BLaER1 treated with 17β-estradiol and CSF1 and Interleukin-3, amounts not matched to agents 10 nM and 100 nM (cell line): ENCODE measurements around the gene PRR15L.

Source experiments
- H3K27ac ChIP-seq, 11 experiments: shearing (Covaris generic); formaldehyde crosslinking; 2 replicates each; pipeline ENCODE4 v1.8.1; 2022
- H3K27me3 ChIP-seq, 11 experiments: shearing (Covaris generic); formaldehyde crosslinking; 2 replicates each; pipeline ENCODE4 v1.8.1; 2022
- H3K36me3 ChIP-seq, 11 experiments: shearing (Covaris generic); formaldehyde crosslinking; 2 replicates each; pipeline ENCODE4 v1.8.1; 2022
- H3K4me1 ChIP-seq, 10 experiments: shearing (Covaris generic); formaldehyde crosslinking; 2 replicates each; pipeline ENCODE4 v1.8.1; 2022
- H3K4me2 ChIP-seq, 11 experiments: shearing (Covaris generic); formaldehyde crosslinking; 2 replicates each; pipeline ENCODE4 v1.8.1; 2022
- H3K4me3 ChIP-seq, 10 experiments: shearing (Covaris generic); formaldehyde crosslinking; 2 replicates each; pipeline ENCODE4 v1.8.1; 2022
- H3K9ac ChIP-seq, 11 experiments: shearing (Covaris generic); formaldehyde crosslinking; 2 replicates each; pipeline ENCODE4 v1.8.1; 2022
- H3K9me3 ChIP-seq, 11 experiments: shearing (Covaris generic); formaldehyde crosslinking; replicated peaks in 1 of 11; 2 replicates each; pipeline ENCODE4 v1.8.1; 2022
- H4K20me1 ChIP-seq, 11 experiments: shearing (Covaris generic); formaldehyde crosslinking; 2 replicates each; pipeline ENCODE4 v1.8.1; 2022
- Cebpa-rat ChIP-seq, 11 experiments: shearing (Covaris generic); IDR thresholded peaks; 2 replicates each; pipeline ENCODE4 v1.8.1; 2022

Gene PRR15L

DNA sequence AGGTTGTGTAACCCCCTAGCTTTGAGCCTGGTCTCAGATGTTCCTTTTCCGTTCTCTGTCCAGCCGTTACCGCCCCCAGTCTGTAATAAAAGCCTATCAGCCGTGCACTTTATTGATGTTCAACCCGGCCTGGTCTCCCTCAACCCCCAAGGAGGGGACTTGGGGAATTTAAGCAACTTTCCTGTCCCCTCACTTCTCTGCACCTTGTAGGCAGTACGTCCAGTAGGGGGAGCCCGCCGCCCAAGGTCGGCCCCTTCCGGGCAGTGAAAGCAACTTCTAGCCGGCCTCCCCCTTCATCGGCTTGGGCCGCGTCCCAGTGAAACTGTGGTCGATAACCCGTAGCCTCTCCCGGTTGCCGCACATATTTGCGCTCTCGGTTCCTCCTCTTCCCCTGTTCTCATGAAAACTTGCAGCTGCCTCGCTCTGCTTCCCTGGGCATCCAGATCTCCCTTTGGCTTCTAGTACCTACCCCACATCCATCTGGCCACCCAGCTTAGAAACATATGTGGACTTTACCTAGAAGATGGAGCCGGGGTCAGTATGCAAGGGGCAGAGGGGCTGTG, 8.4 kb downstream of the PRR15L start:
- peak overlapping the region in 6 of 10 experiments; percentile 2 to 37 (median 15); a peak in 6 of 20 replicates for H3K4me3 ChIP-seq
- H3K27ac ChIP-seq: peak overlapping the region in 7 of 11 experiments; percentile 41 to 57 (median 48); a peak in 11 of 22 replicates
- no peaks in the 10 kb centered on the region for H3K27me3 ChIP-seq
- peaks cover 37 to 82% (median 47%) of the 10 kb centered on the region in 10 experiments for H3K4me1 ChIP-seq
- H3K36me3 ChIP-seq: peaks cover 6 to 49% (median 25%) of the 10 kb centered on the region in 11 experiments; a peak in 17 of 22 replicates
- H3K9me3 ChIP-seq: no peaks in the 10 kb centered on the region
- peak overlapping the region; percentile 8 to 62 (median 41); a peak in 17 of 22 replicates for H3K9ac ChIP-seq
- H4K20me1 ChIP-seq: no peaks in the 10 kb centered on the region
- TF ChIP-seq Cebpa-rat (IDR thresholded peaks at IDR 0.05): no peak
- peak overlapping the region; percentile 64 to 87 (median 78) for H3K4me2 ChIP-seq

DNA sequence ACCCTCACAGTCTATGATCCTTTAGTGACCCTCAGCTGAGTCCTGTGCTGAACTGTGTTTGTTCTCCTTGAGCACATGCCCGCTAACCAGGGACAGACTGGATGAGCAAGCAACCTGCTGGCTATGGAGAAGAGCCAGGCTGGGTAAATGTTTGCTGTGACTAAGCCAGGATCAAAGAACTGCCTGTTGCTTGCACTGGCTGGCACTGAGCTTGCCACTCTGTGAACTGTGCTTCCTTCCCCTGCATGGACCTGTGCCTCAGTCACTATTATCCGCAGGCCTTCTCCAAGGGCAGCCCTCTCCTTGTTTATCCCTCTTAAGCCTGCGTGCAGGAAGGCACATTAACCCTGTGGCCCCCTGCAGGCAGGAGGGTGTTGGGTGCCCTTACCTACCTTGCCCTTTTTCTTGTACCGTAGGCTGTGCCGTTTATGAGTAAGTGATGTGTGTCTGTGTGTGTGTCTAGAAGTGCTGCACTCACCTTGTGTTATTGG, 8.9 kb downstream of the PRR15L start:
- peak overlapping the region; percentile 64 to 87 (median 78) for H3K4me2 ChIP-seq
- peak overlapping the region in 2 of 10 experiments; percentile 4 to 37; a peak in 1 of 20 replicates for H3K4me3 ChIP-seq
- H3K36me3 ChIP-seq: peaks cover 6 to 53% (median 25%) of the 10 kb centered on the region in 11 experiments; a peak in 17 of 22 replicates
- peak overlapping the region in 10 of 11 experiments; percentile 32 to 62 (median 42); a peak in 13 of 22 replicates for H3K9ac ChIP-seq
- no peaks in the 10 kb centered on the region for H3K9me3 ChIP-seq
- H3K4me1 ChIP-seq: peaks cover 38 to 87% (median 50%) of the 10 kb centered on the region in 10 experiments
- no peaks in the 10 kb centered on the region for H3K27me3 ChIP-seq
- no peaks in the 10 kb centered on the region for H4K20me1 ChIP-seq
- no peak for TF ChIP-seq Cebpa-rat (IDR thresholded peaks at IDR 0.05)
- H3K27ac ChIP-seq: peak overlapping the region in 2 of 11 experiments; percentile 48 to 51; a peak in 4 of 22 replicates

DNA sequence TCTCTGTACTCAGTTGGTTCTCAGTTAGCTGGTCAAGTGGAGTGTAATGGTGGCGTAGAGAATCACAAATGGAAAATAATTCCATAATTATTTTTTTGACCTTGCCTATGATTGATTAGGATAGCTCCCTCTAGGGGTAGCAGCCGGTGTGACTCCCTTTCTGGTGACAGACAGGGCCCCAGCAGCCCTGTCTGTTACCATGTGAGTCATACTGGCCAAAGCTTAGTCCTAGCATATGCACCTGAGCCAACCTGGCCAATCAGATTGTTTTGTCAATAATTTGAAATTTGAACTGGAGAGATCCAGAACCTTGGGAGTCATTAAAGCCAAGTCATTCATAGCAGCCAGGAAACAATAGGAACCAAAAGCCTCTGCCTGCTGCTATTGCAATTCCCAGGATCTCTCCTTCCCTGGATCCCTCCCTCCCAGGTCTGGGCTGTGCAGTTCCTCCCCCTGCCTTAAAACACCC, 10.7 kb downstream of the PRR15L start:
- no peaks in the 10 kb centered on the region for H4K20me1 ChIP-seq
- no peaks in the 10 kb centered on the region for H3K27me3 ChIP-seq
- TF ChIP-seq Cebpa-rat (IDR thresholded peaks at IDR 0.05): no peak
- peak overlapping the region in 4 of 11 experiments; percentile 90 to 98 (median 96); a peak in 6 of 22 replicates for H3K4me2 ChIP-seq
- peaks cover 47 to 97% (median 67%) of the 10 kb centered on the region in 10 experiments for H3K4me1 ChIP-seq
- no peak overlapping the region for H3K4me3 ChIP-seq
- H3K9me3 ChIP-seq: no peaks in the 10 kb centered on the region
- peak overlapping the region in 2 of 11 experiments; percentile 47 to 63; a peak in 3 of 22 replicates for H3K27ac ChIP-seq
- no peak overlapping the region for H3K9ac ChIP-seq
- H3K36me3 ChIP-seq: peaks cover 6 to 60% (median 25%) of the 10 kb centered on the region in 11 experiments; a peak in 17 of 22 replicates

DNA sequence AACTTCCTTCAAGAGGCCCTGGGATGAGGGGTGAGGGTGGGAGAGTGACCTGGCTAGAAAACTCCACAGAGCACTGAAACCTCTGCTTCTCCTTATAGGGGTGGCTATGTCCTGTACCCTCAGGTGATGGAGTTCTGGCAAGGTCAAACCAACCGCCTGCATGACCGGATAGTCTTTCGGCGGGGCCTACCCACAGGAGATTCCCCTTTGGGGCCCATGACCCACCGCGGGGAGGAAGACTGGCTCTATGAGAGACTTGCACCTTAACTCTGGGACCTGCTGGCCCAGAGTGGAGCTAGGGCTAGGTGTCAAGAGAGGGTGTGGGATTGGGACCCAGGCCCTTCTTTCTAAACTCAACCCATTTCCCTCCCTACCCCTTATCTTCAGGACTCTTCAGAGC, 11.2 kb downstream of the PRR15L start:
- H3K27ac ChIP-seq: peak overlapping the region in 8 of 11 experiments; percentile 30 to 72 (median 63); a peak in 12 of 22 replicates

DNA sequence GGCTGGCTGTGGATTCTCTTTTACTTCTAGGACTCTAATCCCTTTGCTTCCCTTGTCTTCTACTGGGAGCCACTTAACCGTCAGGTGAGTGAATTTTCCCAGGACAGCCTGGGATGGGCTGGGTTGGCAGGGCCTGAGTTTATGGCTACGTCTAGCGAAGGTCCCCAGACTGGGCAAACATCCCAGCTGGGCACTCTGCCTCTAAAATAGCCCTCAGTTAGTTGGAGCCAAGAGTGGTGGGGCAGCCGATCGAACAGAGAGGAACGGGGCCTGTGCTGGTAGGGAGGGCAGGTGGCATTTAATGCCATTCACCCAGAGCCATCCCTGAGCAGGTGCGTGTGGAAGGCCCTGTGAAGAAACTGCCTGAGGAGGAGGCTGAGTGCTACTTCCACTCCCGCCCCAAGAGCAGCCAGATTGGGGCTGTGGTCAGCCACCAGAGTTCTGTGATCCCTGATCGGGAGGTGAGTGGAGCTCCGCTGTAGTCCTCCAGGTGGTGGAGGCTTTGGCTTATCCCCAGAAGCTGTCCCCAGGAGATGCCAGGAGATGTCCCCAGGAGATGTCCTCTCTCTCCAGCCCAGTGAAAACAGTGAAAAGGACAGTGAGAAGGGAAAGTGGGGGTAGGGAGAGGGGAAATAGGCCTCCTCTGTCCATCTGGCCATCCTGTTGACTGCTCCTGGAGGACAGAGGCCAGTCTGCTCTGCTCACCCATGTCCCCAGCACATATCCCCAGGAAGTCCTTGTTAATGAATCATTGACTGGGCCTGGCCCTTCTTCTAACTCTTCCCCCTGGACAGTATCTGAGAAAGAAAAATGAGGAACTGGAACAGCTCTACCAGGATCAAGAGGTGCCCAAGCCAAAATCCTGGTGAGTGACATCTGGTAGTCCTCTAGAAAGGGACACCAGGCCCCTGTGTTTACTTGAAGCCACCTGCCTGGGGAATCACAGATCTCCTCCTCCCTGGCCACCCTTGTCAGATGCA, 11.9 kb downstream of the PRR15L start:
- 0 out of 20 replicates have a peak overlapping the region, but pooled peaks of 1 of the 10 experiments have one; percentile 13 for H3K4me3 ChIP-seq
- H3K27ac ChIP-seq: peak overlapping the region; percentile 30 to 72 (median 64); a peak in 20 of 22 replicates
- no peak for TF ChIP-seq Cebpa-rat (IDR thresholded peaks at IDR 0.05)
- peaks cover 54 to 90% (median 76%) of the 10 kb centered on the region in 10 experiments for H3K4me1 ChIP-seq
- H3K9ac ChIP-seq: peak overlapping the region; percentile 6 to 66 (median 31); a peak in 15 of 22 replicates
- peak overlapping the region; percentile 54 to 98 (median 67) for H3K4me2 ChIP-seq
- peaks cover 0 to 3% (median under 1%) of the 10 kb centered on the region in 11 experiments; a peak in 8 of 22 replicates for H3K9me3 ChIP-seq
- H3K27me3 ChIP-seq: no peaks in the 10 kb centered on the region
- no peaks in the 10 kb centered on the region for H4K20me1 ChIP-seq
- peaks cover 6 to 59% (median 25%) of the 10 kb centered on the region in 11 experiments; a peak in 17 of 22 replicates for H3K36me3 ChIP-seq

More for the DNA sequence above, 11.2 kb downstream of the PRR15L start:
- Histone ChIP-seq H3K4me3 (no peak overlapping the region), H3K4me1 (peaks cover 51 to 94% (median 72%) of the 10 kb centered on the region in 10 experiments), H4K20me1 (no peaks in the 10 kb centered on the region), H3K27me3 (no peaks in the 10 kb centered on the region), H3K9ac (no peak overlapping the region), H3K4me2 (peak overlapping the region in 10 of 11 experiments; percentile 54 to 98 (median 68); a peak in 16 of 22 replicates), H3K36me3 (peaks cover 6 to 60% (median 25%) of the 10 kb centered on the region in 11 experiments; a peak in 17 of 22 replicates), H3K9me3 (no peaks in the 10 kb centered on the region)
- no peak for TF ChIP-seq Cebpa-rat (IDR thresholded peaks at IDR 0.05)

DNA sequence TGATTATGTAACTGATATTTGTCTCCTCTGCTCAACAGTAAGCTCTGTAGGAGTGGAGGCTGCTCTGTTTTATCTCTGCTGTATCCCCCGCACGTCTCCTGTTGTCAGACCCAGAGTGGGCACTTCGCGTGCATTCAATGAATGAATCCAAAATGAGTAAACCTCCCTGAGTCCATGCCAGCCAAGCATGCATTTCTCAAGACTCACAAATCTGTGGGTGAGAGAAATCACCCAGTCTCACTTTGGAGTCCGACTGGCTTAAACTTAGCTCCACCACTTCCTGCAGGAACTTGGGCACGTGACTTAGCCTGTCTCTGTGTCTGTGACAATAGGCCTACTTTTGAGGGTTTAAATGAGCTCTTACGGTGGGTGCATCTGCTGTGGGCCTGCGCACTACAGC, 12.6 kb downstream of the PRR15L start:
- H3K9me3 ChIP-seq: peaks cover 0 to 11% (median 6%) of the 10 kb centered on the region in 11 experiments; a peak in 9 of 22 replicates
- no peak for TF ChIP-seq Cebpa-rat (IDR thresholded peaks at IDR 0.05)
- peaks cover 6 to 51% (median 22%) of the 10 kb centered on the region in 11 experiments; a peak in 17 of 22 replicates for H3K36me3 ChIP-seq
- H3K4me2 ChIP-seq: peak overlapping the region; percentile 54 to 98 (median 67)
- no peaks in the 10 kb centered on the region for H4K20me1 ChIP-seq
- H3K9ac ChIP-seq: peak overlapping the region; percentile 6 to 66 (median 31); a peak in 16 of 22 replicates
- peak overlapping the region in 10 of 11 experiments; percentile 45 to 72 (median 66); a peak in 19 of 22 replicates for H3K27ac ChIP-seq
- H3K27me3 ChIP-seq: no peaks in the 10 kb centered on the region
- peaks cover 60 to 94% (median 81%) of the 10 kb centered on the region in 10 experiments for H3K4me1 ChIP-seq
- H3K4me3 ChIP-seq: no peak overlapping the region

DNA sequence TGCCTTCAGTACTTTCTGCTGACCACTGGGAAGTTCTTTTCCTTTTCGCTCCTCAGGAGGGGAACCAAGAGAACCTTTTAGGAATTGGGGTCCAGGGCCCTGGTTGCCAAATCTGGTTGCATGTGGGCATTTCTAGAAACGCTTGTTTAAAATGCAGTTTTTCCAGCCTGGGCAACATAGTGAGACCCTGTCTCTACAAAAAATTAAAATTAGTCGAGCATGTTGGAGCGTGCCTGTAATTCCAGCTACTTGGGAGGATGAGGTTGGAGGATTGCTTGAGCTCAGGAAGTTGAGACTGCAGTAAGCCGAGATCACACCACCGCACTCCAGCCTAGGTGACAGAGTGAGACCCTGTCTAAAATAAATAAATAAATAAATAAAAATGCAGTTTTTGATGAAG, 15.1 kb downstream of the PRR15L start:
- Histone ChIP-seq H3K4me3 (peak overlapping the region; percentile 67 to 89 (median 79); a peak in 19 of 20 replicates), H3K4me1 (peaks cover 41 to 72% (median 62%) of the 10 kb centered on the region in 10 experiments), H3K27ac (peak overlapping the region in 7 of 11 experiments; percentile 76 to 81 (median 79); a peak in 9 of 22 replicates)

DNA sequence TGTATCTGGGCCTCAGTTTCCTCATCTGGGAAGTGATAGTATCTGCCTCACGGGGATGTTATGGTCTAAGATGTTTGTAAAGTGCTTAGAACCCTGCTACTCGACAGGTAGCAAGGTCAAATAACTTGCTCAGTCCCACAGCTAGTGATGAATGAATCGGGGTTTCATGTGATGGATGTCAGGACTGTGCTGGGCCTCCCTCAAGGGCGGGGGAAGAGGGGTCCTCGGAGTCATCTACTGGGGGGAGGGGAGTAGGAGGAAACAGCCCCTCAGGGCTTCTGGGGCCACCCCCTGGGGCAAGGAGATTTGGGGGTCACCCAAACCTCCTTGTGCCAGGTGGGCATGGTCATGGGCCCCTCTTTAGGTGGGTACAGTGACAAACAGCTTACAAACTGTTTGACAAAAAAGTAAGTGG, 15.6 kb downstream of the PRR15L start:
- peak overlapping the region; percentile 66 to 89 (median 82) for H3K9ac ChIP-seq
- H3K4me2 ChIP-seq: peak overlapping the region; percentile 91 to 98 (median 95)
- H3K9me3 ChIP-seq: peaks cover 0 to 12% (median 6%) of the 10 kb centered on the region in 11 experiments; a peak in 9 of 22 replicates
- H3K4me1 ChIP-seq: peaks cover 41 to 70% (median 62%) of the 10 kb centered on the region in 10 experiments
- no peak for TF ChIP-seq Cebpa-rat (IDR thresholded peaks at IDR 0.05)
- no peaks in the 10 kb centered on the region for H3K27me3 ChIP-seq
- peak overlapping the region in 10 of 11 experiments; percentile 69 to 84 (median 78); a peak in 20 of 22 replicates for H3K27ac ChIP-seq
- peaks cover 0 to 36% (median 18%) of the 10 kb centered on the region in 11 experiments; a peak in 16 of 22 replicates for H3K36me3 ChIP-seq
- peak overlapping the region; percentile 67 to 89 (median 79) for H3K4me3 ChIP-seq
- no peaks in the 10 kb centered on the region for H4K20me1 ChIP-seq

More for the DNA sequence above, 15.1 kb downstream of the PRR15L start:
- no peak for TF ChIP-seq Cebpa-rat (IDR thresholded peaks at IDR 0.05)
- no peaks in the 10 kb centered on the region for H4K20me1 ChIP-seq
- H3K9me3 ChIP-seq: peaks cover 0 to 12% (median 6%) of the 10 kb centered on the region in 11 experiments; a peak in 9 of 22 replicates
- peak overlapping the region; percentile 66 to 89 (median 82); a peak in 20 of 22 replicates for H3K9ac ChIP-seq
- peak overlapping the region; percentile 91 to 98 (median 95) for H3K4me2 ChIP-seq
- no peaks in the 10 kb centered on the region for H3K27me3 ChIP-seq
- peaks cover 0 to 36% (median 19%) of the 10 kb centered on the region in 11 experiments; a peak in 16 of 22 replicates for H3K36me3 ChIP-seq
